ENCODE measurements around the gene SPIB. TPM values are rescaled to one million over a fixed set of nuclear protein-coding genes. Genes with fewer than 3 reads are reported as not detected.
"Not testable (repeated sequence)": the region's sequence is repeated elsewhere in the genome, so short reads cannot be mapped to it uniquely, and the experiment has no call there.

SPIB gene
- polyA plus RNA-seq (2013, experiment 1 of 2; ENCODE audit: insufficient read length): not detected
- not detected for polyA plus RNA-seq (2013, experiment 2 of 2; ENCODE audit: insufficient read length)

GRCh38 chr19:50418176-50419021 lies at the start of gene SPIB:
Gene SPIB (plus strand): TSS chr19:50418938. CDS start chr19:50418963, 25 bp downstream.
- DNase-seq: no peak

- no peak for DNase-seq
Measured at GRCh38 chr19:50371914-50372475, 46.7 kb upstream of the SPIB start.

DNA sequence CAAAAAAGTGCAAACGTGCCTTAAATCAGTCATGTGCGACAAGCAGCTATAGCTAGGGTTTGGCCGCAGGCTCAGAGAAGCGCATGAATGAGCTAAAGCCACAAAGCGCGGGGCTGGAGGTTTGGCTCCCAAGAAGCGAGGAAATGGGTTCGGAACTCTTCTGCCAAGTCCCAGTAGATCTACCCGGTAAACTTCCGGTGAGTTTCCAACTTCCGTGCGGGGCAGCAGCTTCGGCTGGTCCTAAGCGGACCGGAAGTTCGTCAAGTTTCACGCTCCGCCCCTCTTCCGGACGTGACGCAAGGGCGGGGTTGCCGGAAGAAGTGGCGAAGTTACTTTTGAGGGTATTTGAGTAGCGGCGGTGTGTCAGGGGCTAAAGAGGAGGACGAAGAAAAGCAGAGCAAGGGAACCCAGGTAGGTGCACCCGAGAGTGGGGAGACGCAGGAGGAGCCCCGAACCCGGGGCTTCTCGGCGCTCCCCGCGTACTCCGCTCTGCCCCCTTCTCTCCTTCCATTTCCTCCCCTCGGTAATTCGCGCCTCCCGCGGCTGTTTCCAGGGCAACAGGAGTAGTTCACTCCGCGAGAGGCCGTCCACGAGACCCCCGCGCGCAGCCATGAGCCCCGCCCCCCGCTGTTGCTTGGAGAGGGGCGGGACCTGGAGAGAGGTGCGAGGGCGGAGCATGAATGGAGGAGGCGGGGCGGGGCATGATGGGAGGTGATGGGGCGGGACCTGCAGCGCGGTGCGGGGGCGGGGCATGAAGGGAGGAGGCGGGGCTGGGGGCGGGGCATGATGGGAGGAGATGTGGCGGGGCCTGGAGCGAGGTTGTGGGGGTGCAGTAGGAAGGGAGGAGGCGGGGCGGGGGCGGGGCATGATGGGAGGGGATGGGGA lies 42.3 kb upstream of the SPIB start, which contains the start of gene NR1H2:
Gene NR1H2 (plus strand): TSS at position 292 of the 885 bp plus-strand sequence. CDS start 1,149 bp downstream, outside the sequence.
- DNase-seq: peak; percentile 98

GRCh38 chr19:50377051-50377461 lies 41.7 kb upstream of the SPIB start:
- DNase-seq: no peak

- DNase-seq: no peak
Measured at GRCh38 chr19:50377517-50377916, 41.2 kb upstream of the SPIB start.

- no peak for DNase-seq
Measured at GRCh38 chr19:50378169-50378862, 40.4 kb upstream of the SPIB start.

DNA sequence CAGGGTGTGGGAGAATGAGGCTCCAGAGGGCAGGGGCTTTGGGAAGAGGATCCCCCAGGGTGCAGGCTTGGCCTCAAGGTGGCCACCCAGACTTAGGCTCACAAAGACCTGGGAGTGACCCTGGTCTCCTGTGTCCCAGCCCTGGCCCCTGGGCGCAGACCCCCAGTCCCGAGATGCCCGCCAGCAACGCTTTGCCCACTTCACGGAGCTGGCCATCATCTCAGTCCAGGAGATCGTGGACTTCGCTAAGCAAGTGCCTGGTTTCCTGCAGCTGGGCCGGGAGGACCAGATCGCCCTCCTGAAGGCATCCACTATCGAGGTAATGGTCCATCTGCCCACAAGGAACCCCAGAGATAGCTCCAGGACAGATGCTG lies 39.9 kb upstream of the SPIB start:
- DNase-seq: no peak

DNA sequence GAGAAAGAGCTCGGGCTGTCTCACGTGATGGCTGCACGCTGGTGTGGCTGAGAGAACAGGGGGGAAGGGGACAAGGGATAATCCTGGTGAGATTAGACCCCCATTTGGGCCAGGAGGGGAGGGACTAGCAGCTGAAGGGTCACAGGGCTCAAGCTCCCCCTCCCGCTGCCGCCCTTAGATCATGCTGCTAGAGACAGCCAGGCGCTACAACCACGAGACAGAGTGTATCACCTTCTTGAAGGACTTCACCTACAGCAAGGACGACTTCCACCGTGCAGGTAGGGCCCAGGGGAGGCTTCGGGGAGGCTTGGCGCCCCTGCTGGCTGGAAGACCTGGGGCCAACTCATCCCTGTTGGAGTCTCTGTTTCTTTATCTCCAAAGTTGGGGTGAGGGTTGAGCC lies 39.1 kb upstream of the SPIB start:
- DNase-seq: no peak

DNA sequence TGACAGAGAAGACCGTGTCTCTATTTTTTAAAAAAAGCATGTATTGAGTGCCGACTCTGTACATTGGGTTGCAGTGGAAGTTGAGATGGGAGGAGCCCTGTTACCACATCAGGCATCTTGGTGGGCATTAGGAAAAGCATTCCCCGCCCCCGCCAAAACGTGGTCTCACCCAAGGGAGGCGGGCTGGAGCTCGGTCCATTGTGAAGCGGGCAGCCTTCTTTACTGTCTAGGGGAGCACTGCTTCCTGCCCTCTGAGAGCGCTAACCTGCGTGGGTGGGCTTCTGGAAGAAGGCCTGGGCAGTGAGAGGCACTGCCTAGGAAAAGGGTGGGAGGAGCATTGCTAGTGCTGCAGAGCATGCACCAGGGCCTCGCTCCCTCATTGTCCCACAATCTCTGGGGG lies 38.6 kb upstream of the SPIB start:
- DNase-seq: no peak

- no peak for DNase-seq
Measured at GRCh38 chr19:50380751-50381151, 38.0 kb upstream of the SPIB start.

DNA sequence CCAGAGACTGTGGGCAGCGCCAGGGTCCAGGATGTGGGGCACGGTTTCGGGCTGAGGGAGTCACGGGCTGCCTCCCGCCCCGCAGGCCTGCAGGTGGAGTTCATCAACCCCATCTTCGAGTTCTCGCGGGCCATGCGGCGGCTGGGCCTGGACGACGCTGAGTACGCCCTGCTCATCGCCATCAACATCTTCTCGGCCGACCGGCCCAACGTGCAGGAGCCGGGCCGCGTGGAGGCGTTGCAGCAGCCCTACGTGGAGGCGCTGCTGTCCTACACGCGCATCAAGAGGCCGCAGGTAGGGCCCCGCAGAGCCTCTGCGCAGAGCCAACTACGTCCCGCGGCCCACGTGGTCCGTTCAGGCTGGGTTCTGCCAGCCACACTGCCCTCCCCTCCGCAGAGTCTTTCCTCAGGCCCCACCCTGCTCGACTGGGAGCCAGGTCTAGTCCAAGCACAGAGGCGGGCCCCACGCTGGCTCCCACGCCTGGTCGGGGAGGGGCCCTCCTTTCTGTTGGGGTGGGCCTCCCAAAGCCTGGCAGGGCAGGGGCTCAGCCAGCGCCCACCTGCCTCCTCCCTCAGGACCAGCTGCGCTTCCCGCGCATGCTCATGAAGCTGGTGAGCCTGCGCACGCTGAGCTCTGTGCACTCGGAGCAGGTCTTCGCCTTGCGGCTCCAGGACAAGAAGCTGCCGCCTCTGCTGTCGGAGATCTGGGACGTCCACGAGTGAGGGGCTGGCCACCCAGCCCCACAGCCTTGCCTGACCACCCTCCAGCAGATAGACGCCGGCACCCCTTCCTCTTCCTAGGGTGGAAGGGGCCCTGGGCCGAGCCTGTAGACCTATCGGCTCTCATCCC lies 36.6 kb upstream of the SPIB start:
- no peak for DNase-seq

- DNase-seq: peak; percentile 13
Measured at GRCh38 chr19:50383001-50383851, 35.5 kb upstream of the SPIB start.

GRCh38 chr19:50383852-50384684 lies 34.7 kb upstream of the SPIB start, which contains the start of gene POLD1:
Gene POLD1 (plus strand): TSS chr19:50384347. CDS start chr19:50398852, 14,505 bp downstream.
- DNase-seq: peak; percentile 96

DNA sequence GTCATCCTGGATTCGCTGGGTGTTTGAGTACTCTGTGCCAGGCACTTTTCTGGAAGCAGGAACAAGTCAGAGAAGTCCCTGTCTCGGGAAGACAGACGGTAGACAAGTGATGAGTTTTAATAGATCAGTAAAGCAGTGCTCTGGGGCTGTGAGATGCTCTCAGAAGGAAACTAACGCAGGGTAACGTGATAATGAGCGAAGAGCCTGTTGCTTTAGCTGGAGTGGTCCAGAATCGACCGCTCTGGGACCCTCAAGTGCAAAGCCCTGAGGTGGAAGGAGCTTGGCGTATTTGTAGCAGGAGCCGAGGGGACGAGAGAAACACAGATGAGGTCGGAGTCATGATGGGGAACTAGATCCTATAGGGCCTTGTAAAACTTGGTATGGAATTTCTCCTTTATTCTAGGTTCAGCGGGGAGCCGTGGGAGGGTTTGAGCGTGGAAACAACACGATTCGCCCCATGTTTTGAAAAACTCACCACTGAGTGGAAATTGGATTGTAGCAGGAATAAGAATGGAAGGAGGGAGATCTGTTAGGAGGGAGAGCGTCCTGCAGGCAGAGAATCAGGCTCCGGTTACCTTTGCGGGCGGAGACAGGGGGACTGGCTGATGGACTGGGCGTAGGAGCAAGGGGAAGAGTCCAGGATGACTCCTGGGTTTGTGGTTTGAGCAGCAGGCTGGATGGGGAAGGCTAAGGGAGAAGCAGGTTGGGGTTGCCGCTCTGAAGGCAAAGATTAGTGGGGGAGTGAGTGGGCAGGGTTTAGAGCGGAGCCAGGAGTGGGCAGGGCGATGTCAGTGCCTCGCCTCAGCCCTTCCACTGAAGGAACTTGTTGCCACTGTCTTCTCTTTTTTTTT lies 33.8 kb upstream of the SPIB start:
- DNase-seq: no peak

GRCh38 chr19:50387176-50387867 lies 31.4 kb upstream of the SPIB start:
- DNase-seq: no peak

DNA sequence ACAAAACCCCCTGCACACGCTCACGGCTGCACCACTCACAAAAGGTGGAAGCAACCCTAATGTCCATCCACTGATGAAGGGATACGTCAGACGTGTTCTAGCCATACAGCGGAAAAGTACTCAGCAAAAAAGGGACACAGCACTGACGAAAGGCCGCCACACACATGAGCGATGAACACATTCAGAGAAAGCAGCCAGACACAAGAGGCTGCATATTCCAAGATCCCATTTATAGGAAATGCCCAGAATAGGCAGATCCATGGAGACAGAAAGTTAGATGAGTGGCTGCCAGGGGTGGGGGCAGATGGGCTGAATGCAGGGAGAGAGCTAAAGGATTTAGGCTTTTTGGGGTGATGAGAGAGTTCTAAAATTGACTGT lies 30.9 kb upstream of the SPIB start:
- no peak for DNase-seq

GRCh38 chr19:50390295-50390694 lies 28.4 kb upstream of the SPIB start:
- DNase-seq: not testable (repeated sequence)

DNA sequence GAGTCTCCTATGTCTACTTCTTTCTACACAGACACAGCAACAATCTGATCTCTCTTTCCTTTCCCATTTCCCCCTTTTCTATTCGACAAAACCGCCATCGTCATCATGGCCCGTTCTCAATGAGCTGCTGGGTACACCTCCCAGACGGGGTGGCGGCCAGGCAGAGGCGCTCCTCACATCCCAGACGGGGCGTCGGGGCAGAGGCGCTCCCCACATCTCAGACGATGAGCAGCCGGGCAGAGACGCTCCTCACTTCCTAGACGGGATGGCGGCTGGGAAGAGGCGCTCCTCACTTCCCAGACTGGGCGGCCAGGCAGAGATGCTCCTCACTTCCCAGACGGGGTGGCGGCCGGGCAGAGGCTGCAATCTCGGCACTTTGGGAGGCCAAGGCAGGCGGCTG lies 27.8 kb upstream of the SPIB start:
- not testable (repeated sequence) for DNase-seq

Data from fibroblast of skin of scalp (primary cell).